Parathyroid adenoma (tissue), 2 donors: ENCODE results near the gene C1orf216.

Experiments
- H2AFZ ChIP-seq: fragments of 300-600 bp; sonication (generic); one replicate; pipeline ENCODE4 v1.7.0; 2017; ENCODE audit warnings: antibody characterized with exemption, mild to moderate bottlenecking
- H3K27ac ChIP-seq: fragments of 300-600 bp; sonication (generic); one replicate; pipeline ENCODE4 v1.7.0; 2017
- H3K27me3 ChIP-seq: fragments of 300-600 bp; sonication (generic); one replicate; pipeline ENCODE4 v1.7.0; 2017; ENCODE audit warnings: low read length; ENCODE audit not compliant: control insufficient read depth, insufficient read depth
- H3K36me3 ChIP-seq: fragments of 300-600 bp; sonication (generic); one replicate; pipeline ENCODE4 v1.7.0; 2017; ENCODE audit warnings: low read length; ENCODE audit not compliant: control insufficient read depth, insufficient read depth
- H3K4me1 ChIP-seq: fragments of 300-600 bp; sonication (generic); one replicate; pipeline ENCODE4 v1.7.0; 2017; ENCODE audit warnings: control low read depth
- H3K4me2 ChIP-seq: fragments of 300-600 bp; sonication (generic); one replicate; pipeline ENCODE4 v1.7.0; 2017; ENCODE audit warnings: low read length
- H3K4me3 ChIP-seq: fragments of 300-600 bp; sonication (generic); one replicate; pipeline ENCODE4 v1.7.0; 2017; ENCODE audit warnings: low read depth, low read length
- H3K79me2 ChIP-seq: fragments of 300-600 bp; sonication (generic); one replicate; pipeline ENCODE4 v1.7.0; 2017; ENCODE audit warnings: control low read depth
- H3K9ac ChIP-seq: fragments of 300-600 bp; sonication (generic); one replicate; pipeline ENCODE4 v1.7.0; 2017; ENCODE audit warnings: mild to moderate bottlenecking
- H3K9me3 ChIP-seq: fragments of 300-600 bp; sonication (generic); one replicate; pipeline ENCODE4 v1.7.0; 2017; ENCODE audit warnings: low read length; ENCODE audit not compliant: control insufficient read depth
- CTCF ChIP-seq: fragments of 300-600 bp; sonication (generic); IDR thresholded peaks from one replicate; pipeline ENCODE4 v1.7.0; 2017; ENCODE audit warnings: antibody characterized with exemption, mild to moderate bottlenecking
- donor health status: primary hyperparathyroidism.

Gene C1orf216

GRCh38 chr1:35753626-35754260 is 35.1 kb upstream of the C1orf216 start:
- Histone ChIP-seq H3K79me2 (no peaks in the 10 kb centered on the region), H3K9me3 (no peaks in the 10 kb centered on the region), H3K4me1 (no peaks in the 10 kb centered on the region), H3K27ac (no peak overlapping the region), H3K36me3 (no peaks in the 10 kb centered on the region), H3K27me3 (no peaks in the 10 kb centered on the region), H2AFZ (no peak overlapping the region), H3K4me3 (no peak overlapping the region), H3K4me2 (no peak overlapping the region), H3K9ac (no peak overlapping the region)
- no peak for TF ChIP-seq CTCF

GRCh38 chr1:35748326-35748725 is 29.6 kb upstream of the C1orf216 start:
- Histone ChIP-seq H3K9me3 (no peaks in the 10 kb centered on the region), H3K4me1 (no peaks in the 10 kb centered on the region), H3K4me3 (no peak overlapping the region), H3K27me3 (no peaks in the 10 kb centered on the region), H3K79me2 (no peaks in the 10 kb centered on the region), H3K4me2 (no peak overlapping the region), H3K36me3 (no peaks in the 10 kb centered on the region), H3K27ac (no peak overlapping the region), H3K9ac (no peak overlapping the region), H2AFZ (no peak overlapping the region)
- TF ChIP-seq CTCF: no peak

- Histone ChIP-seq H3K27me3 (no peaks in the 10 kb centered on the region), H3K4me2 (no peak overlapping the region), H3K4me1 (no peaks in the 10 kb centered on the region), H3K79me2 (no peaks in the 10 kb centered on the region), H3K27ac (no peak overlapping the region), H3K36me3 (no peaks in the 10 kb centered on the region), H3K9ac (no peak overlapping the region), H2AFZ (no peak overlapping the region), H3K9me3 (no peaks in the 10 kb centered on the region), H3K4me3 (no peak overlapping the region)
- TF ChIP-seq CTCF: no peak
Observed at GRCh38 chr1:35745124-35745730, 26.5 kb upstream of the C1orf216 start.

GRCh38 chr1:35737120-35737519 is 18.4 kb upstream of the C1orf216 start:
- H3K4me3 ChIP-seq: no peak overlapping the region
- TF ChIP-seq CTCF: no peak
- H2AFZ ChIP-seq: no peak overlapping the region
- no peaks in the 10 kb centered on the region for H3K27me3 ChIP-seq
- H3K9ac ChIP-seq: no peak overlapping the region
- H3K79me2 ChIP-seq: no peaks in the 10 kb centered on the region
- no peaks in the 10 kb centered on the region for H3K36me3 ChIP-seq
- no peak overlapping the region for H3K27ac ChIP-seq
- no peak overlapping the region for H3K4me2 ChIP-seq
- H3K9me3 ChIP-seq: no peaks in the 10 kb centered on the region
- no peaks in the 10 kb centered on the region for H3K4me1 ChIP-seq
